Endothelial cell of umbilical vein (primary cell): ENCODE data around the gene CNTN2. TPM values are rescaled to one million over a fixed set of nuclear protein-coding genes. Genes with fewer than 3 reads are reported as not detected.

Experiments used
- BruUV-seq: library from RNA; stranded (reverse); fragments of 400-500 nt; replicated peaks from 2 replicates; lab custom pipeline; 2021; lab: Mats Ljungman, UMichigan
- CTCF ChIA-PET: fragments of 300-600, 350-600 bp; sonication (Branson Sonifier 250); formaldehyde crosslinking; loops from one replicate; lab custom pipeline; 2021; ENCODE audit warnings: antibody characterized with exemption, inconsistent platforms; lab: Charles Lee
- POLR2A ChIA-PET: fragments of 300-600, 350-600 bp; sonication (Branson Sonifier 250); formaldehyde crosslinking; loops from one replicate; lab custom pipeline; 2021; ENCODE audit warnings: antibody characterized with exemption, inconsistent platforms; lab: Charles Lee
- DNase-seq: peaks from one replicate; pipeline ENCODE4 v3.0.0-alpha.2; 2011; ENCODE audit warnings: low read depth, low spot score
- FAIRE-seq: peaks from 2 replicates; lab custom pipeline; 2011; peaks lifted over from hg19 to GRCh38; lab: Jason Lieb, UNC
- H2AFZ ChIP-seq: 2 replicates; pipeline ENCODE4 v1.6.0; 2012; ENCODE audit warnings: low read depth, low read length, control low read depth, inconsistent platforms
- H3K27ac ChIP-seq: 2 replicates; pipeline ENCODE4 v1.5.1; 2011; ENCODE audit warnings: low read depth, mild to moderate bottlenecking, control low read depth, low read length, moderate library complexity; ENCODE audit not compliant: insufficient read depth
- H3K27me3 ChIP-seq, 2 experiments: 2 replicates each; pipeline versions ENCODE4 v1.6.0 to v1.6.1; 2011; ENCODE audit warnings: low read length in 2 of 2, mixed read lengths in 1 of 2; ENCODE audit not compliant: control insufficient read depth in 2 of 2, insufficient read depth in 2 of 2
- H3K36me3 ChIP-seq, 2 experiments: 2 replicates in 1 of 2; 3 replicates in 1 of 2; pipeline ENCODE4 v1.5.1; 2011; ENCODE audit warnings: low read length in 2 of 2, mild to moderate bottlenecking in 1 of 2, moderate library complexity in 1 of 2; ENCODE audit not compliant: control insufficient read depth in 2 of 2, insufficient read depth in 2 of 2; ENCODE audit errors: extremely low read depth in 1 of 2
- H3K4me1 ChIP-seq: 3 replicates; pipeline ENCODE4 v1.5.1; 2011; ENCODE audit warnings: mild to moderate bottlenecking, low read length; ENCODE audit not compliant: control insufficient read depth, insufficient read depth; ENCODE audit errors: extremely low read depth
- H3K4me2 ChIP-seq: 2 replicates; pipeline ENCODE4 v1.6.1; 2011; ENCODE audit warnings: low read length, control low read depth, mixed read lengths; ENCODE audit not compliant: insufficient read depth
- H3K4me3 ChIP-seq, 3 experiments: fragments of 200-600 bp in 1 of 3; sonication (generic), shearing (Covaris generic) in 1 of 3; replicated peaks in 1 of 3; 2 replicates each; pipeline ENCODE4 v1.5.1; 2011 to 2016; ENCODE audit warnings: control low read depth in 3 of 3, low read length in 3 of 3, mild to moderate bottlenecking in 2 of 3, inconsistent platforms in 1 of 3, low read depth in 1 of 3, moderate library complexity in 1 of 3; ENCODE audit not compliant: insufficient read depth in 1 of 3
- H3K79me2 ChIP-seq: 2 replicates; pipeline ENCODE4 v1.6.0; 2012; ENCODE audit warnings: low read length, inconsistent platforms; ENCODE audit not compliant: control insufficient read depth, insufficient read depth
- H3K9ac ChIP-seq: replicated peaks from 2 replicates; pipeline ENCODE3; 2011; ENCODE audit warnings: low read length, control low read depth; ENCODE audit not compliant: insufficient read depth; ENCODE audit errors: extremely low read depth
- H3K9me1 ChIP-seq: replicated peaks from 3 replicates; pipeline ENCODE4 v1.6.0; 2011; ENCODE audit warnings: mild to moderate bottlenecking, low read length; ENCODE audit not compliant: control insufficient read depth, insufficient read depth; ENCODE audit errors: extremely low read depth
- H3K9me3 ChIP-seq: replicated peaks from 2 replicates; pipeline ENCODE4 v1.5.1; 2012; ENCODE audit warnings: low read length, inconsistent platforms; ENCODE audit not compliant: control insufficient read depth, insufficient read depth
- H4K20me1 ChIP-seq: replicated peaks from 2 replicates; pipeline ENCODE3; 2011; ENCODE audit warnings: mild to moderate bottlenecking, low read length; ENCODE audit not compliant: control insufficient read depth, insufficient read depth; ENCODE audit errors: extremely low read depth
- CTCF ChIP-seq, 2 donors: IDR thresholded peaks; 1 replicate in 1 of 2; 2 replicates in 1 of 2; pipeline ENCODE4 v1.5.1; 2011; ENCODE audit warnings: low read length in 2 of 2, mild to moderate bottlenecking in 2 of 2, moderate library complexity in 2 of 2, control low read depth in 1 of 2, inconsistent platforms in 1 of 2, low read depth in 1 of 2; ENCODE audit not compliant: insufficient read depth in 1 of 2; ENCODE audit errors: extremely low read depth in 1 of 2
- EZH2 ChIP-seq: IDR thresholded peaks from 2 replicates; pipeline ENCODE4 v1.6.1; 2012; ENCODE audit warnings: borderline replicate concordance, low read depth, mild to moderate bottlenecking, moderate library complexity, low read length, inconsistent platforms; ENCODE audit not compliant: severe bottlenecking
- FOS ChIP-seq: IDR thresholded peaks from 2 replicates; pipeline ENCODE4 v1.6.1; 2011; ENCODE audit warnings: mild to moderate bottlenecking, low read length, moderate library complexity, borderline replicate concordance; ENCODE audit not compliant: insufficient read depth
- GATA2 ChIP-seq: IDR thresholded peaks from 2 replicates; pipeline ENCODE4 v1.7.0; 2011; ENCODE audit warnings: low read depth, mild to moderate bottlenecking, moderate library complexity, mixed read lengths, low read length; ENCODE audit not compliant: insufficient read length, insufficient read depth
- JUN ChIP-seq: IDR thresholded peaks from 2 replicates; pipeline ENCODE4 v1.6.1; 2011; ENCODE audit warnings: borderline replicate concordance, low read depth; ENCODE audit not compliant: insufficient read length, insufficient read depth
- MAX ChIP-seq: IDR thresholded peaks from 2 replicates; pipeline ENCODE4 v1.6.1; 2011; ENCODE audit not compliant: insufficient read depth, insufficient read length
- MYC ChIP-seq: IDR thresholded peaks from one replicate; pipeline ENCODE4 v1.6.1; 2011; ENCODE audit warnings: mild to moderate bottlenecking, low read depth, low read length
- POLR2A ChIP-seq: IDR thresholded peaks from 2 replicates; pipeline ENCODE4 v1.6.1; 2012; ENCODE audit warnings: low read depth, mild to moderate bottlenecking, control low read depth, low read length
- POLR2AphosphoS5 ChIP-seq: IDR thresholded peaks from 2 replicates; pipeline ENCODE4 v1.6.1; 2012; ENCODE audit warnings: low read depth, mild to moderate bottlenecking, control low read depth, low read length, moderate library complexity; ENCODE audit not compliant: insufficient read depth
- dilution Hi-C: fragments of 300-500 bp; cut with MboI; formaldehyde crosslinking; loops from one replicate; pipeline ENCODE4 v1.15.0; 2019; ENCODE audit warnings: low sequenced_read_pairs; ENCODE audit not compliant: extremely low pct_ligation_motif_present
- intact Hi-C: fragments of 100-400 bp; cut with micrococcal nuclease; formaldehyde crosslinking; loops from one replicate; pipeline ENCODE4 v1.10.0; 2022
- polyA plus RNA-seq, 4 experiments: library from polyadenylated mRNA; depleted of rRNA in 3 of 4; stranded (reverse) in 3 of 4; unstranded in 1 of 4; fragments of >200 nt; gene quantifications; 2 replicates each; pipeline versions ENCODE4 v1.2.1 to v1.2.3, GENCODE V29; 2011 to 2012; ENCODE audit warnings: missing spikeins in 1 of 4
- total RNA-seq: library from RNA; stranded (reverse); gene quantifications from 2 replicates; pipeline ENCODE4 v1.2.3, GENCODE V29; 2021

The CNTN2 gene
- total and polyA plus RNA-seq, 2 donors (not counting 3 experiments of a cell fraction or from before 2014, with no cell fraction given): not detected

GRCh38 chr1:205004351-205004750 is 38.7 kb upstream of the CNTN2 start:
- Histone ChIP-seq H4K20me1 (no peaks in the 10 kb centered on the region), H2AFZ (no peak overlapping the region), H3K9me3 (no peaks in the 10 kb centered on the region), H3K9me1 (no peaks in the 10 kb centered on the region), H3K4me2 (no peak overlapping the region), H3K4me1 (no peaks in the 10 kb centered on the region), H3K9ac (no peak overlapping the region), H3K4me3 (no peak overlapping the region), H3K27me3 (peaks cover 2 to 3% of the 10 kb centered on the region in 2 experiments), H3K27ac (no peak overlapping the region), H3K79me2 (no peaks in the 10 kb centered on the region), H3K36me3 (no peaks in the 10 kb centered on the region)
- DNase-seq: no peak
- intact Hi-C loops: no loop called here
- FAIRE-seq: no peak
- dilution Hi-C loops: no loop called here
- no TSS peak for BruUV-seq
- POLR2A ChIA-PET: no interaction called here
- CTCF ChIA-PET: interaction anchor here (0.8 to 4.6 kb wide), 2 partner anchors 15 to 58 kb away, joined by 3 to 27 read pairs; no protein-coding TSS in a partner anchor
- no peak for TF ChIP-seq JUN
- TF ChIP-seq EZH2: no peak
- no peak for TF ChIP-seq GATA2
- TF ChIP-seq MYC: no peak
- TF ChIP-seq POLR2A: no peak
- TF ChIP-seq MAX: no peak
- no peak for TF ChIP-seq POLR2AphosphoS5
- no peak for TF ChIP-seq CTCF (IDR thresholded peaks at IDR 0.05; ENCODE audit: extremely low read depth in 1 of 2, insufficient read depth in 1 of 2, low read depth in 1 of 2, low read length in 2 of 2)
- no peak for TF ChIP-seq FOS
